HepG2 (cell line): ENCODE results near the gene DPEP1. TPM values are rescaled to one million over a fixed set of nuclear protein-coding genes. Genes with fewer than 3 reads are reported as not detected.
A peak's percentile ranks its signal among the peaks of the same experiment; 100 is the strongest.

Experiments used
- DRAP1 ChIP-seq: IDR thresholded peaks from 2 replicates; pipeline ENCODE4 v1.6.1; 2016; ENCODE audit warnings: missing genetic modification reagents, missing compliant biosample characterization
- HNRNPL ChIP-seq: fragments of 200-400 bp; formaldehyde crosslinking; IDR thresholded peaks from 2 replicates; pipeline ENCODE4 v1.6.1; 2017; ENCODE audit warnings: mild to moderate bottlenecking, low read depth, low read length
- KDM5B ChIP-seq: sonication (generic); formaldehyde crosslinking; IDR thresholded peaks from 2 replicates; pipeline ENCODE4 v1.4.0; 2020; ENCODE audit warnings: missing genetic modification reagents, mild to moderate bottlenecking, borderline replicate concordance
- NFE2 ChIP-seq: sonication (generic); formaldehyde crosslinking; IDR thresholded peaks from 2 replicates; pipeline ENCODE4 v1.4.0; 2020; ENCODE audit warnings: missing genetic modification reagents
- NFIB ChIP-seq: sonication (generic); formaldehyde crosslinking; IDR thresholded peaks from 2 replicates; pipeline ENCODE4 v1.9.0; 2021; ENCODE audit warnings: missing genetic modification reagents, mild to moderate bottlenecking, borderline replicate concordance
- SALL2 ChIP-seq: sonication (generic); formaldehyde crosslinking; IDR thresholded peaks from 2 replicates; pipeline ENCODE4 v1.8.1; 2023; ENCODE audit warnings: mild to moderate bottlenecking, missing genetic modification reagents, inconsistent platforms
- SNRNP70 ChIP-seq: fragments of 200-400 bp; formaldehyde crosslinking; IDR thresholded peaks from 2 replicates; pipeline ENCODE4 v1.6.1; 2017; ENCODE audit warnings: mild to moderate bottlenecking, low read depth, low read length, moderate library complexity
- SP5 ChIP-seq: IDR thresholded peaks from 2 replicates; pipeline ENCODE4 v1.6.1; 2016; ENCODE audit warnings: low read depth, borderline replicate concordance
- ZFYVE20 ChIP-seq: sonication (generic); formaldehyde crosslinking; IDR thresholded peaks from 2 replicates; pipeline ENCODE4 v1.8.0; 2023; ENCODE audit warnings: low read depth, mild to moderate bottlenecking, moderate library complexity, missing genetic modification reagents, borderline replicate concordance
- ZNF83 ChIP-seq: sonication (generic); formaldehyde crosslinking; IDR thresholded peaks from 2 replicates; pipeline ENCODE4 v1.4.0; 2020; ENCODE audit warnings: missing genetic modification reagents, mild to moderate bottlenecking, borderline replicate concordance
- polyA plus RNA-seq, 8 experiments: library from polyadenylated mRNA; depleted of rRNA in 3 of 8; stranded (reverse) in 7 of 8; unstranded in 1 of 8; fragments of >200 nt; fragmentation: Illumina TruSeq in 4 of 8; extraction: Trizol in 4 of 8; gene quantifications; 2 replicates each; pipeline versions ENCODE4 v1.2.1 to v1.2.3, GENCODE V29; 2011 to 2016; ENCODE audit warnings: low read depth in 4 of 8, missing spikeins in 1 of 8, mixed read lengths in 1 of 8; ENCODE audit not compliant: insufficient read depth in 1 of 8
- total RNA-seq, 5 experiments: library from RNA; depleted of rRNA; stranded (reverse); fragments of >200 nt; fragmentation: Illumina TruSeq; extraction: Trizol; gene quantifications; 2 replicates each; pipeline ENCODE4 v1.2.3, GENCODE V29; 2016; ENCODE audit warnings: low read depth in 1 of 5
- TF ChIP-seq, protein P1 (sequence below): sonication (generic); formaldehyde crosslinking; IDR thresholded peaks from 2 replicates; pipeline ENCODE4 v1.4.0; 2020; ENCODE audit warnings: mild to moderate bottlenecking, missing genetic modification reagents, borderline replicate concordance
- TF ChIP-seq, protein P2 (sequence below): IDR thresholded peaks from 2 replicates; pipeline ENCODE4 v1.6.1; 2018; ENCODE audit warnings: missing genetic modification reagents, mild to moderate bottlenecking, missing compliant biosample characterization

The DPEP1 gene
- total and polyA plus RNA-seq, 2 of the 13 experiments (the other 11 are each of a cell fraction or from before 2014, with no cell fraction given) = 37.6 to 52.2 TPM

DNA sequence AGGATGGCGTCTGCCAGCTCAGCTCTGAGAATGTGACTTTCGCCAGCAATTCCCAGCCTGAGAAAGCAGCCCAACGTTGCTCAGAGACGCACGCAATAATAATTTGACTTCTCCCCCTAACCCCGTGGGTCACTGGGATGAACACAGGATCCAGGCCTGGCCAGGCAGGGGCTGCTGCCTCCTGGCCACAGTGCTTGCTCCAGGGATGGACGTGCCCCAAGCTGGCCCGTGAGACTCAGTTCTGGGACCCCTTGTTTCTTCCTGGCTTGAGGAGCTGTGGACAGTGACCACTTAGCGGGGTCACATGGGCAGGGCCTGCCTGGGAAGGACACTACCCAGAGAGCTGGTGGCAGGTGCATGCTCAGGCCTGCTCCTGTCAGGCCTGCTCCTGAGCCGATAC is 13.5 kb upstream of the DPEP1 start (continued):
- TF ChIP-seq, protein P1, sequence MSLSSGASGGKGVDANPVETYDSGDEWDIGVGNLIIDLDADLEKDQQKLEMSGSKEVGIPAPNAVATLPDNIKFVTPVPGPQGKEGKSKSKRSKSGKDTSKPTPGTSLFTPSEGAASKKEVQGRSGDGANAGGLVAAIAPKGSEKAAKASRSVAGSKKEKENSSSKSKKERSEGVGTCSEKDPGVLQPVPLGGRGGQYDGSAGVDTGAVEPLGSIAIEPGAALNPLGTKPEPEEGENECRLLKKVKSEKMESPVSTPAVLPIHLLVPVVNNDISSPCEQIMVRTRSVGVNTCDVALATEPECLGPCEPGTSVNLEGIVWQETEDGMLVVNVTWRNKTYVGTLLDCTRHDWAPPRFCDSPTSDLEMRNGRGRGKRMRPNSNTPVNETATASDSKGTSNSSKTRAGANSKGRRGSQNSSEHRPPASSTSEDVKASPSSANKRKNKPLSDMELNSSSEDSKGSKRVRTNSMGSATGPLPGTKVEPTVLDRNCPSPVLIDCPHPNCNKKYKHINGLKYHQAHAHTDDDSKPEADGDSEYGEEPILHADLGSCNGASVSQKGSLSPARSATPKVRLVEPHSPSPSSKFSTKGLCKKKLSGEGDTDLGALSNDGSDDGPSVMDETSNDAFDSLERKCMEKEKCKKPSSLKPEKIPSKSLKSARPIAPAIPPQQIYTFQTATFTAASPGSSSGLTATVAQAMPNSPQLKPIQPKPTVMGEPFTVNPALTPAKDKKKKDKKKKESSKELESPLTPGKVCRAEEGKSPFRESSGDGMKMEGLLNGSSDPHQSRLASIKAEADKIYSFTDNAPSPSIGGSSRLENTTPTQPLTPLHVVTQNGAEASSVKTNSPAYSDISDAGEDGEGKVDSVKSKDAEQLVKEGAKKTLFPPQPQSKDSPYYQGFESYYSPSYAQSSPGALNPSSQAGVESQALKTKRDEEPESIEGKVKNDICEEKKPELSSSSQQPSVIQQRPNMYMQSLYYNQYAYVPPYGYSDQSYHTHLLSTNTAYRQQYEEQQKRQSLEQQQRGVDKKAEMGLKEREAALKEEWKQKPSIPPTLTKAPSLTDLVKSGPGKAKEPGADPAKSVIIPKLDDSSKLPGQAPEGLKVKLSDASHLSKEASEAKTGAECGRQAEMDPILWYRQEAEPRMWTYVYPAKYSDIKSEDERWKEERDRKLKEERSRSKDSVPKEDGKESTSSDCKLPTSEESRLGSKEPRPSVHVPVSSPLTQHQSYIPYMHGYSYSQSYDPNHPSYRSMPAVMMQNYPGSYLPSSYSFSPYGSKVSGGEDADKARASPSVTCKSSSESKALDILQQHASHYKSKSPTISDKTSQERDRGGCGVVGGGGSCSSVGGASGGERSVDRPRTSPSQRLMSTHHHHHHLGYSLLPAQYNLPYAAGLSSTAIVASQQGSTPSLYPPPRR (CRISPR knock-in tag) = peak; percentile 7; the same call in 1 of the 2 replicates
- TF ChIP-seq, protein P2, sequence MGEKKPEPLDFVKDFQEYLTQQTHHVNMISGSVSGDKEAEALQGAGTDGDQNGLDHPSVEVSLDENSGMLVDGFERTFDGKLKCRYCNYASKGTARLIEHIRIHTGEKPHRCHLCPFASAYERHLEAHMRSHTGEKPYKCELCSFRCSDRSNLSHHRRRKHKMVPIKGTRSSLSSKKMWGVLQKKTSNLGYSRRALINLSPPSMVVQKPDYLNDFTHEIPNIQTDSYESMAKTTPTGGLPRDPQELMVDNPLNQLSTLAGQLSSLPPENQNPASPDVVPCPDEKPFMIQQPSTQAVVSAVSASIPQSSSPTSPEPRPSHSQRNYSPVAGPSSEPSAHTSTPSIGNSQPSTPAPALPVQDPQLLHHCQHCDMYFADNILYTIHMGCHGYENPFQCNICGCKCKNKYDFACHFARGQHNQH = no peak
- no peak for TF ChIP-seq ZFYVE20 (CRISPR knock-in tag)
- TF ChIP-seq ZNF83 (CRISPR knock-in tag) = no peak
- 0 out of 2 replicates have a peak, but pooled peaks have one; percentile 55 for TF ChIP-seq NFIB (CRISPR knock-in tag)
- no peak for TF ChIP-seq HNRNPL
- no peak for TF ChIP-seq NFE2
- no peak for TF ChIP-seq SNRNP70
- TF ChIP-seq SP5 (CRISPR knock-in tag) = no peak
- TF ChIP-seq DRAP1 (CRISPR knock-in tag) = no peak
- no peak for TF ChIP-seq KDM5B
- TF ChIP-seq SALL2 (CRISPR knock-in tag) = no peak
- TF ChIP-seq, all 625 proteins: peak for 2
